Sigmoid colon (tissue), 7 donors: ENCODE results near the gene GPR173. TPM values are rescaled to one million over a fixed set of nuclear protein-coding genes. Genes with fewer than 3 reads are reported as not detected.

Source experiments
- DNase-seq: peaks from one replicate; pipeline ENCODE4 v3.0.0-alpha.2; 2019
- H3K27ac ChIP-seq, 4 donors: fragments of 200-600 bp; sonication (generic); one replicate each; pipeline ENCODE4 v1.5.1; 2016 to 2019; ENCODE audit warnings: mild to moderate bottlenecking in 1 of 4
- H3K27me3 ChIP-seq, 3 donors: fragments of 200-600 bp; sonication (generic); one replicate each; pipeline ENCODE4 v1.5.1; 2019; ENCODE audit warnings: mild to moderate bottlenecking in 1 of 3
- H3K36me3 ChIP-seq, 4 donors: fragments of 200-600 bp; sonication (generic); one replicate each; pipeline ENCODE4 v1.5.1; 2016 to 2019
- H3K4me1 ChIP-seq, 4 donors: fragments of 200-600 bp; sonication (generic); one replicate each; pipeline ENCODE4 v1.5.1; 2017 to 2019
- H3K4me3 ChIP-seq, 4 donors: fragments of 200-600 bp; sonication (generic); one replicate each; pipeline ENCODE4 v1.5.1; 2017 to 2019; ENCODE audit warnings: mild to moderate bottlenecking in 2 of 4, moderate library complexity in 1 of 4
- H3K9me3 ChIP-seq, 4 donors: fragments of 200-600 bp in 3 of 4; sonication (generic) in 3 of 4; one replicate each; pipeline versions ENCODE4 v1.5.1 to v1.6.1; 2013 to 2019
- EP300 ChIP-seq, 4 donors: sonication (generic); formaldehyde crosslinking; IDR thresholded peaks; one replicate each; pipeline ENCODE4 v1.6.1; 2017; ENCODE audit warnings: antibody characterized with exemption in 4 of 4
- POLR2A ChIP-seq, 2 donors: fragments of 450-650 bp; IDR thresholded peaks; one replicate each; pipeline ENCODE4 v1.6.1; 2016; ENCODE audit warnings: antibody characterized with exemption in 2 of 2, mild to moderate bottlenecking in 2 of 2, moderate library complexity in 2 of 2
- POLR2AphosphoS5 ChIP-seq, 4 donors: sonication (generic); formaldehyde crosslinking; IDR thresholded peaks; one replicate each; pipeline ENCODE4 v1.6.1; 2017; ENCODE audit warnings: antibody characterized with exemption in 4 of 4
- WGBS, 2 donors: extraction: QIAGEN DNeasy Blood & Tissue Kit; methylation state at CpG; one replicate each; pipeline ENCODE4 v1.1.7; 2013; 5-methylcytosine and 5-hydroxymethylcytosine counted together
- intact Hi-C: fragments of 100-400 bp; cut with DNase I; formaldehyde crosslinking; loops from one replicate; pipeline ENCODE4 v1.15.1; 2023
- polyA plus RNA-seq, 3 donors: library from polyadenylated mRNA; stranded (reverse); fragments of 200-250 nt; gene quantifications; one replicate each; pipeline ENCODE4 v1.2.3, GENCODE V29; 2013
- total RNA-seq, 4 donors: library from RNA; depleted of rRNA; stranded (reverse); fragments of >200 nt; gene quantifications; one replicate each; pipeline ENCODE4 v1.1.0, GENCODE V29; 2016
- TF ChIP-seq, protein P1 (sequence below), 4 experiments: fragments of 450-650 bp in 3 of 4; fragments of 200-600 bp in 1 of 4; IDR thresholded peaks; one replicate each; pipeline ENCODE4 v1.5.1; 2016 to 2019; ENCODE audit warnings: antibody characterized with exemption in 4 of 4, mild to moderate bottlenecking in 3 of 4, moderate library complexity in 2 of 4
- donor health status: healthy with polysubstance abuse.
- donor health status: Bipolar disorder and iron deficiency.
- donor health status: healthy.

The GPR173 gene
- total and polyA plus RNA-seq, 7 donors = 0.23 to 5.6 (median 1.6) TPM; not detected in 1

GRCh38 chrX:53022381-53022780, 26.2 kb upstream of the GPR173 start:
- DNase-seq = no peak
- Histone ChIP-seq H3K36me3 (no peaks in the 10 kb centered on the region), H3K9me3 (no peaks in the 10 kb centered on the region), H3K27ac (no peak overlapping the region), H3K4me1 (no peaks in the 10 kb centered on the region), H3K27me3 (peaks cover 0 to 4% (median 0%) of the 10 kb centered on the region in 3 donors), H3K4me3 (no peak overlapping the region)
- 40 to 42% methylated on average over 6 to 7 of the region's 8 CpGs for WGBS, 2 donors
- intact Hi-C loops = no loop called here
- TF ChIP-seq POLR2A (IDR thresholded peaks at IDR 0.05) (no peak), POLR2AphosphoS5 (IDR thresholded peaks at IDR 0.05) (no peak), EP300 (IDR thresholded peaks at IDR 0.05) (no peak)
- TF ChIP-seq, protein P1, sequence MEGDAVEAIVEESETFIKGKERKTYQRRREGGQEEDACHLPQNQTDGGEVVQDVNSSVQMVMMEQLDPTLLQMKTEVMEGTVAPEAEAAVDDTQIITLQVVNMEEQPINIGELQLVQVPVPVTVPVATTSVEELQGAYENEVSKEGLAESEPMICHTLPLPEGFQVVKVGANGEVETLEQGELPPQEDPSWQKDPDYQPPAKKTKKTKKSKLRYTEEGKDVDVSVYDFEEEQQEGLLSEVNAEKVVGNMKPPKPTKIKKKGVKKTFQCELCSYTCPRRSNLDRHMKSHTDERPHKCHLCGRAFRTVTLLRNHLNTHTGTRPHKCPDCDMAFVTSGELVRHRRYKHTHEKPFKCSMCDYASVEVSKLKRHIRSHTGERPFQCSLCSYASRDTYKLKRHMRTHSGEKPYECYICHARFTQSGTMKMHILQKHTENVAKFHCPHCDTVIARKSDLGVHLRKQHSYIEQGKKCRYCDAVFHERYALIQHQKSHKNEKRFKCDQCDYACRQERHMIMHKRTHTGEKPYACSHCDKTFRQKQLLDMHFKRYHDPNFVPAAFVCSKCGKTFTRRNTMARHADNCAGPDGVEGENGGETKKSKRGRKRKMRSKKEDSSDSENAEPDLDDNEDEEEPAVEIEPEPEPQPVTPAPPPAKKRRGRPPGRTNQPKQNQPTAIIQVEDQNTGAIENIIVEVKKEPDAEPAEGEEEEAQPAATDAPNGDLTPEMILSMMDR (IDR thresholded peaks at IDR 0.05) = no peak

DNA sequence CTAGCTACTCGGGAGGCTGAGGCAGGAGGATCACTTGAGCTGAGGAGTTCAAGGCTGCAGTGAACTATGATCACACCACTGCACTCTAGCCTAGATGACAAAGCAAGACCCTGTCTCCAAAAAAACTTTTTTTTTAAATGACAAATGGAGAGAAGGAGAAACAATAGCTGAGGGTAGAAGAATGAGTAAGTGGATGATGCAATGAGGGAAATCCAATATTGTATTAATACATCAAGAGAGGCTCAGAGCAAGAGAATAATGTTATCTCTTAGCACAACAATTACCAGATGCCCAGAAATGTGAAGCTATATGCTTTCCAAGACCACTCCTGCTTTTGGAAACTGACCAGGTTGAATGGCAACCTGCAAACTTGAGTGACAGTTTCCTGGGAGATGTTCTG, 19.9 kb upstream of the GPR173 start:
- no peaks in the 10 kb centered on the region for H3K36me3 ChIP-seq
- WGBS, 2 donors = 82% methylated on average over 1 of the region's 1 CpG
- no peak overlapping the region for H3K4me3 ChIP-seq
- intact Hi-C loops = no loop called here
- no peaks in the 10 kb centered on the region for H3K9me3 ChIP-seq
- H3K27ac ChIP-seq = no peak overlapping the region
- no peaks in the 10 kb centered on the region for H3K27me3 ChIP-seq
- TF ChIP-seq, protein P1 (IDR thresholded peaks at IDR 0.05) = no peak
- TF ChIP-seq POLR2A (IDR thresholded peaks at IDR 0.05) (no peak), POLR2AphosphoS5 (IDR thresholded peaks at IDR 0.05) (no peak), EP300 (IDR thresholded peaks at IDR 0.05) (no peak)
- no peaks in the 10 kb centered on the region for H3K4me1 ChIP-seq
- DNase-seq = no peak

- TF ChIP-seq POLR2AphosphoS5 (IDR thresholded peaks at IDR 0.05) = no peak
- TF ChIP-seq, protein P1 (IDR thresholded peaks at IDR 0.05) = no peak
- TF ChIP-seq EP300 (IDR thresholded peaks at IDR 0.05) = no peak
- no peak for TF ChIP-seq POLR2A (IDR thresholded peaks at IDR 0.05)
- no peak overlapping the region for H3K27ac ChIP-seq
- DNase-seq = no peak
- intact Hi-C loops = no loop called here
- H3K36me3 ChIP-seq = no peaks in the 10 kb centered on the region
- no peak overlapping the region for H3K4me3 ChIP-seq
- no peaks in the 10 kb centered on the region for H3K4me1 ChIP-seq
- no peaks in the 10 kb centered on the region for H3K9me3 ChIP-seq
- H3K27me3 ChIP-seq = no peaks in the 10 kb centered on the region
- 25 to 46% methylated on average over 4 of the region's 4 CpGs for WGBS, 2 donors
Measured at GRCh38 chrX:53031380-53031779, 17.2 kb upstream of the GPR173 start.

DNA sequence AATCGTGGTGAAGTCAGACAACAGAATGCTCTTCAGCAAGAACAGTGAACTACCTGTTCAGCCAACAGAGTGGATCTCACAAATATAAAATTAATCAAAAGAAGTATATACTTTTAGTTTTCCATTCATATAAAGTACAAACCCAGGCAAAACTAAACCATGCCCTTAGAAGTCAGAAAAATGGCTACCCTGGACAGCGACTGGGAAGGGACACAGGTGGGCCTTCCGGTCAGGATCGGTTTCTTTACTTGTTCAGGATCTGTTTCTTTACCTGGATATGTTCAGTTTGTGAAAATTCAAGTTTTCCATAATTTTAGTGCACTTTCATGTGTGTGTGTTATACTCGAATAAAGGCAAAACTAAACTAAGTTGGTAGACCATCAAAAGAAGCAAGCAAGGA, 12.4 kb upstream of the GPR173 start:
- TF ChIP-seq, protein P1 (IDR thresholded peaks at IDR 0.05) = no peak
- TF ChIP-seq EP300 (IDR thresholded peaks at IDR 0.05) (no peak), POLR2AphosphoS5 (IDR thresholded peaks at IDR 0.05) (no peak), POLR2A (IDR thresholded peaks at IDR 0.05) (no peak)
- intact Hi-C loops = no loop called here
- Histone ChIP-seq H3K4me1 (no peaks in the 10 kb centered on the region), H3K36me3 (no peaks in the 10 kb centered on the region), H3K27ac (no peak overlapping the region), H3K9me3 (no peaks in the 10 kb centered on the region), H3K27me3 (no peaks in the 10 kb centered on the region), H3K4me3 (no peak overlapping the region)
- WGBS, 2 donors = 76 to 82% methylated on average over 5 of the region's 5 CpGs
- no peak for DNase-seq

GRCh38 chrX:53039236-53039635, 9.4 kb upstream of the GPR173 start:
- WGBS, 2 donors = 71 to 83% methylated on average over 4 of the region's 4 CpGs
- H3K4me3 ChIP-seq = no peak overlapping the region
- no peaks in the 10 kb centered on the region for H3K9me3 ChIP-seq
- no peaks in the 10 kb centered on the region for H3K4me1 ChIP-seq
- no peaks in the 10 kb centered on the region for H3K27me3 ChIP-seq
- TF ChIP-seq POLR2AphosphoS5 (IDR thresholded peaks at IDR 0.05) = no peak
- no peak for TF ChIP-seq POLR2A (IDR thresholded peaks at IDR 0.05)
- TF ChIP-seq EP300 (IDR thresholded peaks at IDR 0.05) = no peak
- TF ChIP-seq, protein P1 (IDR thresholded peaks at IDR 0.05) = no peak
- H3K36me3 ChIP-seq = no peaks in the 10 kb centered on the region
- no peak overlapping the region for H3K27ac ChIP-seq
- no peak for DNase-seq
- intact Hi-C loops = no loop called here
